Neuronal stem cell (in vitro differentiated cells): ENCODE data around the gene CTNNA3.

Experiments
- DNase-seq: peaks from one replicate; pipeline ENCODE4 v3.0.0-alpha.2; 2013; ENCODE audit warnings: low spot score
- H2AFZ ChIP-seq: one replicate; pipeline ENCODE4 v1.6.1; 2013; ENCODE audit warnings: mild to moderate bottlenecking, low read length, inconsistent platforms
- H2AK5ac ChIP-seq: 2 replicates; pipeline ENCODE4 v1.6.1; 2013; ENCODE audit warnings: low read depth, mild to moderate bottlenecking, inconsistent platforms, low read length, moderate library complexity, mixed read lengths
- H2BK120ac ChIP-seq: 2 replicates; pipeline ENCODE4 v1.6.1; 2013; ENCODE audit warnings: low read depth, mild to moderate bottlenecking, inconsistent platforms, low read length, moderate library complexity, mixed read lengths
- H2BK12ac ChIP-seq: one replicate; pipeline ENCODE4 v1.6.1; 2013; ENCODE audit warnings: low read length, inconsistent platforms
- H2BK15ac ChIP-seq: 2 replicates; pipeline ENCODE4 v1.6.1; 2013; ENCODE audit warnings: mild to moderate bottlenecking, low read length, inconsistent platforms, mixed read lengths
- H2BK5ac ChIP-seq: one replicate; pipeline ENCODE4 v1.6.1; 2013; ENCODE audit warnings: inconsistent platforms, mild to moderate bottlenecking, low read length, moderate library complexity
- H3K14ac ChIP-seq: one replicate; pipeline ENCODE4 v1.6.1; 2013; ENCODE audit warnings: low read length, inconsistent platforms
- H3K18ac ChIP-seq: 2 replicates; pipeline ENCODE4 v1.6.1; 2013; ENCODE audit warnings: low read length, inconsistent platforms
- H3K23ac ChIP-seq: 2 replicates; pipeline ENCODE4 v1.6.1; 2013; ENCODE audit warnings: low read depth, mild to moderate bottlenecking, mixed read lengths, low read length, inconsistent platforms; ENCODE audit not compliant: poor library complexity
- H3K27ac ChIP-seq: replicated peaks from 3 replicates; pipeline ENCODE4 v1.5.1; 2013; ENCODE audit warnings: low read length, inconsistent platforms
- H3K27me3 ChIP-seq, 3 experiments: 2 replicates each; pipeline ENCODE4 v1.6.1; 2013; ENCODE audit warnings: low read length in 3 of 3, mild to moderate bottlenecking in 2 of 3, inconsistent platforms in 1 of 3, low read depth in 1 of 3, mixed read lengths in 1 of 3, moderate library complexity in 1 of 3; ENCODE audit not compliant: control insufficient read depth in 3 of 3, insufficient read depth in 3 of 3
- H3K36me3 ChIP-seq, 2 donors: replicated peaks in 1 of 2; 2 replicates each; pipeline ENCODE4 v1.6.1; 2013; ENCODE audit warnings: low read length in 2 of 2; ENCODE audit not compliant: control insufficient read depth in 2 of 2, insufficient read depth in 2 of 2
- H3K4ac ChIP-seq: 2 replicates; pipeline ENCODE4 v1.6.1; 2013; ENCODE audit warnings: inconsistent platforms, mild to moderate bottlenecking, low read length, moderate library complexity
- H3K4me1 ChIP-seq, 2 donors: 1 replicate in 1 of 2; 2 replicates in 1 of 2; pipeline ENCODE4 v1.6.1; 2013; ENCODE audit warnings: low read length in 2 of 2, low read depth in 1 of 2; ENCODE audit not compliant: control insufficient read depth in 2 of 2, insufficient read depth in 1 of 2
- H3K4me2 ChIP-seq: one replicate; pipeline ENCODE4 v1.6.1; 2013; ENCODE audit warnings: mild to moderate bottlenecking, low read length, inconsistent platforms; ENCODE audit not compliant: insufficient read depth, poor library complexity, severe bottlenecking
- H3K4me3 ChIP-seq, 2 donors: 2 replicates each; pipeline ENCODE4 v1.5.1; 2013; ENCODE audit warnings: low read length in 2 of 2, mild to moderate bottlenecking in 2 of 2, inconsistent platforms in 1 of 2, moderate library complexity in 1 of 2
- H3K79me1 ChIP-seq: one replicate; pipeline ENCODE4 v1.6.1; 2013; ENCODE audit warnings: low read depth, mild to moderate bottlenecking, inconsistent platforms, low read length, moderate library complexity
- H3K9ac ChIP-seq: one replicate; pipeline ENCODE4 v1.6.1; 2013; ENCODE audit warnings: mild to moderate bottlenecking, low read depth, low read length, inconsistent platforms; ENCODE audit not compliant: poor library complexity
- H3K9me3 ChIP-seq, 2 donors: replicated peaks in 1 of 2; 2 replicates each; pipeline versions ENCODE3 to v1.6.1; 2013; ENCODE audit warnings: low read length in 2 of 2, mild to moderate bottlenecking in 2 of 2, inconsistent platforms in 1 of 2, low read depth in 1 of 2, mixed read lengths in 1 of 2, moderate library complexity in 1 of 2; ENCODE audit not compliant: control insufficient read depth in 2 of 2, insufficient read depth in 1 of 2
- H4K8ac ChIP-seq: one replicate; pipeline ENCODE4 v1.6.1; 2013; ENCODE audit warnings: low read depth, mild to moderate bottlenecking, inconsistent platforms, low read length, moderate library complexity
- H4K91ac ChIP-seq: one replicate; pipeline ENCODE4 v1.6.1; 2013; ENCODE audit warnings: low read length, low read depth, mild to moderate bottlenecking, inconsistent platforms; ENCODE audit not compliant: poor library complexity
- WGBS, 2 donors: extraction: QIAGEN DNeasy Blood & Tissue Kit; methylation state at CpG; one replicate each; pipeline ENCODE4 v1.1.7; 2013; ENCODE audit warnings: missing lambda C conversion rate in 2 of 2, mixed read lengths in 1 of 2; ENCODE audit not compliant: insufficient read length in 2 of 2, insufficient replicate concordance in 1 of 2; ENCODE audit errors: extremely low coverage in 2 of 2; 5-methylcytosine and 5-hydroxymethylcytosine counted together

Gene CTNNA3

GRCh38 chr10:67549390-67549789 is 146.6 kb downstream of the CTNNA3 start:
- Histone ChIP-seq H2BK15ac (no peak overlapping the region), H3K27me3 (no peaks in the 10 kb centered on the region), H3K9ac (no peak overlapping the region), H3K18ac (no peak overlapping the region), H3K79me1 (no peaks in the 10 kb centered on the region), H2BK5ac (no peak overlapping the region), H3K9me3 (peaks cover 0 to 2% of the 10 kb centered on the region in 2 donors), H4K8ac (no peak overlapping the region), H3K4me2 (no peak overlapping the region), H3K27ac (no peak overlapping the region), H2BK12ac (no peak overlapping the region), H2AK5ac (no peak overlapping the region), H3K4ac (no peak overlapping the region), H3K4me3 (no peak overlapping the region), H3K4me1 (no peaks in the 10 kb centered on the region), H2AFZ (no peak overlapping the region), H3K36me3 (no peaks in the 10 kb centered on the region), H4K91ac (no peak overlapping the region), H2BK120ac (no peak overlapping the region), H3K23ac (no peak overlapping the region), H3K14ac (no peak overlapping the region)
- DNase-seq: no peak
- no CpG with 5 or more reads among the region's 2 CpGs for WGBS, 2 donors

- Histone ChIP-seq H3K4me2 (no peak overlapping the region), H3K4me1 (no peaks in the 10 kb centered on the region), H3K9ac (no peak overlapping the region), H3K9me3 (no peaks in the 10 kb centered on the region), H2BK120ac (no peak overlapping the region), H2BK12ac (no peak overlapping the region), H3K27me3 (no peaks in the 10 kb centered on the region), H3K79me1 (no peaks in the 10 kb centered on the region), H4K8ac (no peak overlapping the region), H3K4me3 (no peak overlapping the region), H3K18ac (no peak overlapping the region), H3K27ac (no peak overlapping the region), H3K4ac (no peak overlapping the region), H3K14ac (no peak overlapping the region), H4K91ac (no peak overlapping the region), H2AFZ (no peak overlapping the region), H2AK5ac (no peak overlapping the region), H3K23ac (no peak overlapping the region), H3K36me3 (no peaks in the 10 kb centered on the region), H2BK15ac (no peak overlapping the region), H2BK5ac (no peak overlapping the region)
- no peak for DNase-seq
Observed at GRCh38 chr10:67541411-67541810, 154.6 kb downstream of the CTNNA3 start.

GRCh38 chr10:67539312-67539711 is 156.7 kb downstream of the CTNNA3 start:
- Histone ChIP-seq H3K4ac (no peak overlapping the region), H3K36me3 (no peaks in the 10 kb centered on the region), H3K4me1 (no peaks in the 10 kb centered on the region), H3K9me3 (no peaks in the 10 kb centered on the region), H2BK5ac (no peak overlapping the region), H3K27me3 (no peaks in the 10 kb centered on the region), H4K91ac (no peak overlapping the region), H2AK5ac (no peak overlapping the region), H3K27ac (no peak overlapping the region), H2BK12ac (no peak overlapping the region), H3K14ac (no peak overlapping the region), H2BK15ac (no peak overlapping the region), H2BK120ac (no peak overlapping the region), H3K4me2 (no peak overlapping the region), H3K9ac (no peak overlapping the region), H3K4me3 (no peak overlapping the region), H3K23ac (no peak overlapping the region), H2AFZ (no peak overlapping the region), H3K79me1 (no peaks in the 10 kb centered on the region), H3K18ac (no peak overlapping the region), H4K8ac (no peak overlapping the region)
- no peak for DNase-seq
- WGBS, 2 donors: no CpG with 5 or more reads among the region's 6 CpGs

GRCh38 chr10:67537906-67538305 is 158.1 kb downstream of the CTNNA3 start:
- Histone ChIP-seq H3K9ac (no peak overlapping the region), H3K23ac (no peak overlapping the region), H2BK12ac (no peak overlapping the region), H3K18ac (no peak overlapping the region), H3K4me3 (no peak overlapping the region), H4K91ac (no peak overlapping the region), H3K14ac (no peak overlapping the region), H2AK5ac (no peak overlapping the region), H3K4me2 (no peak overlapping the region), H3K27ac (no peak overlapping the region), H2BK120ac (no peak overlapping the region), H3K9me3 (no peaks in the 10 kb centered on the region), H2BK5ac (no peak overlapping the region), H2AFZ (no peak overlapping the region), H3K4me1 (no peaks in the 10 kb centered on the region), H3K79me1 (no peaks in the 10 kb centered on the region), H3K36me3 (no peaks in the 10 kb centered on the region), H3K4ac (no peak overlapping the region), H2BK15ac (no peak overlapping the region), H3K27me3 (no peaks in the 10 kb centered on the region), H4K8ac (no peak overlapping the region)
- DNase-seq: no peak
- no CpG with 5 or more reads among the region's 1 CpG for WGBS, 2 donors
